ENCODE results near the gene RNF14.

DNA sequence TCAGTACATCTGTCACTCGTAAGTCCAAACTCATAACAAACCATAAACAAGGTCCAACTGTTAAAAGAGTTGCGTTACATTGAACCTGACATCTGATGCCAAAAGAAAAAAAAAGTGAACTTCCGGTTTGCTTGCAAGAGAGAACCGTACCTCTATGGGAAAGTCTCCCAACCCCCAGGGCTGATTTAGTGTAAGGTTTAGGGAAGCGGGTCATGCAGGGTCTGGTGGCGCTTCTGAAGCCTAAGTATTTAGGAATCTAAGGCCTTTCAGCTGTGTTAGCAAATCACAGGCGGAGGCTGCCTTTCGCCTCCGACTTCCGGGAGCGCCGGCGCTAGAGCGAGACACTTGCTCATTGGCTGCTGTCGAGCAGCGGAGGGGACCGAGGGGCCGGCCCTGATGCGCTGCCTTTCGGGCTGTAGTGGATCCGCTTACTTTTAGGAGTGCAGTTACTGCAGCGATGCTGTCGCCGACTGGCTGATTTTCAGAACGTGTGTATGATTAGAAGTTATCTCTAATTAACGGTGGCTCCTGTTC, 55.9 kb downstream of the RNF14 start:
- TF ChIP-seq, protein P1, sequence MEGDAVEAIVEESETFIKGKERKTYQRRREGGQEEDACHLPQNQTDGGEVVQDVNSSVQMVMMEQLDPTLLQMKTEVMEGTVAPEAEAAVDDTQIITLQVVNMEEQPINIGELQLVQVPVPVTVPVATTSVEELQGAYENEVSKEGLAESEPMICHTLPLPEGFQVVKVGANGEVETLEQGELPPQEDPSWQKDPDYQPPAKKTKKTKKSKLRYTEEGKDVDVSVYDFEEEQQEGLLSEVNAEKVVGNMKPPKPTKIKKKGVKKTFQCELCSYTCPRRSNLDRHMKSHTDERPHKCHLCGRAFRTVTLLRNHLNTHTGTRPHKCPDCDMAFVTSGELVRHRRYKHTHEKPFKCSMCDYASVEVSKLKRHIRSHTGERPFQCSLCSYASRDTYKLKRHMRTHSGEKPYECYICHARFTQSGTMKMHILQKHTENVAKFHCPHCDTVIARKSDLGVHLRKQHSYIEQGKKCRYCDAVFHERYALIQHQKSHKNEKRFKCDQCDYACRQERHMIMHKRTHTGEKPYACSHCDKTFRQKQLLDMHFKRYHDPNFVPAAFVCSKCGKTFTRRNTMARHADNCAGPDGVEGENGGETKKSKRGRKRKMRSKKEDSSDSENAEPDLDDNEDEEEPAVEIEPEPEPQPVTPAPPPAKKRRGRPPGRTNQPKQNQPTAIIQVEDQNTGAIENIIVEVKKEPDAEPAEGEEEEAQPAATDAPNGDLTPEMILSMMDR (IDR thresholded peaks at IDR 0.05; ENCODE audit: low read length), result no peak
- TF ChIP-seq EZH2 (IDR thresholded peaks at IDR 0.05; ENCODE audit: borderline replicate concordance, low read length), result no peak

Data from OCI-LY1 (cell line).